Heart right ventricle (tissue), 16 donors: ENCODE measurements around the gene RINT1. TPM values are rescaled to one million over a fixed set of nuclear protein-coding genes. Genes with fewer than 3 reads are reported as not detected.

Source experiments
- ATAC-seq, 8 donors: fragments of 200-7000 bp; cut with Tn5 transposase; one replicate each; pipeline ENCODE4 v1.9.1; 2020; ENCODE audit warnings: mild to moderate bottlenecking in 8 of 8, moderate library complexity in 8 of 8, moderate number of reproducible peaks in 1 of 8
- DNase-seq, 2 donors: peaks; one replicate each; pipeline ENCODE4 v3.0.0-alpha.2; 2020
- H3K27ac ChIP-seq, 10 donors: fragments of 200-600 bp; sonication (generic) in 2 of 10; one replicate each; pipeline versions ENCODE4 v1.5.0 to v1.8.0; 2020 to 2022; ENCODE audit warnings: mild to moderate bottlenecking in 3 of 10
- H3K27me3 ChIP-seq, 7 donors: fragments of 200-600 bp; one replicate each; pipeline ENCODE4 v1.8.0; 2021 to 2022; ENCODE audit warnings: mild to moderate bottlenecking in 2 of 7
- H3K36me3 ChIP-seq, 9 donors: fragments of 200-600 bp; sonication (generic) in 1 of 9; one replicate each; pipeline versions ENCODE4 v1.5.0 to v1.8.0; 2020 to 2022; ENCODE audit warnings: mild to moderate bottlenecking in 2 of 9
- H3K4me1 ChIP-seq, 9 donors: fragments of 200-600 bp; sonication (generic) in 1 of 9; one replicate each; pipeline versions ENCODE4 v1.5.0 to v1.8.0; 2020 to 2022; ENCODE audit warnings: mild to moderate bottlenecking in 4 of 9
- H3K4me3 ChIP-seq, 10 donors: fragments of 200-600 bp; sonication (generic) in 2 of 10; one replicate each; pipeline versions ENCODE4 v1.5.0 to v1.8.0; 2020 to 2022; ENCODE audit warnings: mild to moderate bottlenecking in 7 of 10, moderate library complexity in 2 of 10
- H3K9me3 ChIP-seq, 11 donors: fragments of 200-600 bp in 10 of 11; sonication (generic) in 2 of 11; one replicate each; pipeline versions ENCODE4 v1.5.0 to v1.8.0; 2013 to 2022; ENCODE audit warnings: mild to moderate bottlenecking in 2 of 11, control low read depth in 1 of 11, moderate library complexity in 1 of 11
- WGBS, 2 donors: extraction: QIAGEN DNeasy Blood & Tissue Kit; methylation state at CpG; one replicate each; pipeline ENCODE4 v1.1.7; 2013; ENCODE audit warnings: inconsistent platforms in 1 of 2; 5-methylcytosine and 5-hydroxymethylcytosine counted together
- intact Hi-C, 10 donors: fragments of 100-400 bp; cut with DNase I; formaldehyde crosslinking; loops; one replicate each; pipeline versions ENCODE4 v1.11.1 to v1.14.2; 2022
- polyA plus RNA-seq, 2 donors: library from polyadenylated mRNA; stranded (reverse); fragments of 200-250 nt; gene quantifications; one replicate each; pipeline ENCODE4 v1.2.3, GENCODE V29; 2013
- total RNA-seq, 10 donors: library from RNA; stranded (reverse); fragmentation: NEBNext Ultra II Directional in 3 of 10; extraction: Animal tissue kit (Norgen Biotek cat#: 25700) in 3 of 10; gene quantifications; one replicate each; pipeline versions ENCODE4 v1.2.1 to v1.2.4, GENCODE V29; 2021 to 2023
- TF ChIP-seq, protein P1 (sequence below), 9 donors: fragments of 200-600 bp; sonication (generic) in 2 of 9; IDR thresholded peaks; one replicate each; pipeline versions ENCODE4 v1.5.0 to v1.8.0; 2021 to 2022; ENCODE audit warnings: antibody characterized with exemption in 9 of 9, mild to moderate bottlenecking in 5 of 9, moderate library complexity in 1 of 9
- donor health status: Arrhythmogenic right ventricular cardiomyopathy.
- donor health status: ischemic (EF 13 %, LVEDD 7.1; RV severe dilation, severe dysfunction).
- donor health status: healthy with polysubstance abuse.
- donor health status: DM: no; HTN: yes; CAD: no.
- donor health status: DM: no; HTN: no; CAD: no.
- donor health status: ischemic (EF 25% LVEDD 6.9; RV normal size, moderate dysfunction).
- donor health status: ischemic (EF 25% LVEDD 5.7; RV mildly dilated, moderate dysfunction).
- donor health status: healthy.
- donor health status: DM: yes; HTN: yes; CAD: no.
- donor health status: Ischemic cardiomyopathy.
- donor health status: ischemic (EF 35%, LVEDD 5.7; RV mildly dilated, moderate dysfunction).
- donor health status: nonischemic (EF 11% LVEDD 7.7; RV severe dilation, severe dysfunction).
- donor health status: DM: yes; HTN: yes; CAD: no.
- donor health status: PGD.
- donor health status: ischemic (EF 29% LVEDD 5.4; RV normal size, mild dysfunction).
- donor health status: nonischemic (EF 23%, LVEDD 6.1; RV moderate dilation, normal function).

RINT1 gene
- total and polyA plus RNA-seq, 12 donors, result 8.1 to 28.2 (median 13.1) TPM

DNA sequence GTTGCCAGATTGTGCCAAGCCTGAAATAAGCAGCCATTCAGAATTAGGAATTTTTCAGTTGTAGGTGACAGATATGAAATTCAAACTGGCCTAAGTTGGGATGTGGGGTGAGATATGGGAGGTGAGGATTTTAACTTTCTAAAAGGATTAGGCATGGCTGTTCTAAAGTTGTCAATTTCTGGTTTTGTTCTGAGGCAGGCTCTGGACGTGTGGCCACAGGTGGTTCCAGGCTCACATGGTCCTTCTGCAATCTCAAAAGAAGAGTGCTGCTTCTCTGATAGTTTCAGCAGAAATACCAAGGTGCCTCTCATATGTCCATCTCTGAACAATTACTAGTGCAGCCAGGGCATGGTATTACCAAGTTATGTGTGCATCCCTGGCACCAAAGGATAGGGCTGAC lies 27.9 kb downstream of the RINT1 start:
- Histone ChIP-seq H3K27ac (no peak overlapping the region), H3K9me3 (no peaks in the 10 kb centered on the region), H3K4me3 (no peak overlapping the region), H3K27me3 (no peaks in the 10 kb centered on the region), H3K36me3 (peaks cover 0 to 100% (median 46%) of the 10 kb centered on the region in 9 donors), H3K4me1 (no peaks in the 10 kb centered on the region)
- ATAC-seq, result no peak
- TF ChIP-seq, protein P1, sequence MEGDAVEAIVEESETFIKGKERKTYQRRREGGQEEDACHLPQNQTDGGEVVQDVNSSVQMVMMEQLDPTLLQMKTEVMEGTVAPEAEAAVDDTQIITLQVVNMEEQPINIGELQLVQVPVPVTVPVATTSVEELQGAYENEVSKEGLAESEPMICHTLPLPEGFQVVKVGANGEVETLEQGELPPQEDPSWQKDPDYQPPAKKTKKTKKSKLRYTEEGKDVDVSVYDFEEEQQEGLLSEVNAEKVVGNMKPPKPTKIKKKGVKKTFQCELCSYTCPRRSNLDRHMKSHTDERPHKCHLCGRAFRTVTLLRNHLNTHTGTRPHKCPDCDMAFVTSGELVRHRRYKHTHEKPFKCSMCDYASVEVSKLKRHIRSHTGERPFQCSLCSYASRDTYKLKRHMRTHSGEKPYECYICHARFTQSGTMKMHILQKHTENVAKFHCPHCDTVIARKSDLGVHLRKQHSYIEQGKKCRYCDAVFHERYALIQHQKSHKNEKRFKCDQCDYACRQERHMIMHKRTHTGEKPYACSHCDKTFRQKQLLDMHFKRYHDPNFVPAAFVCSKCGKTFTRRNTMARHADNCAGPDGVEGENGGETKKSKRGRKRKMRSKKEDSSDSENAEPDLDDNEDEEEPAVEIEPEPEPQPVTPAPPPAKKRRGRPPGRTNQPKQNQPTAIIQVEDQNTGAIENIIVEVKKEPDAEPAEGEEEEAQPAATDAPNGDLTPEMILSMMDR (IDR thresholded peaks at IDR 0.05), result no peak
- intact Hi-C loops, result no loop called here
- 93 to 94% methylated on average over 1 of the region's 1 CpG for WGBS, 2 donors
- DNase-seq, result no peak

DNA sequence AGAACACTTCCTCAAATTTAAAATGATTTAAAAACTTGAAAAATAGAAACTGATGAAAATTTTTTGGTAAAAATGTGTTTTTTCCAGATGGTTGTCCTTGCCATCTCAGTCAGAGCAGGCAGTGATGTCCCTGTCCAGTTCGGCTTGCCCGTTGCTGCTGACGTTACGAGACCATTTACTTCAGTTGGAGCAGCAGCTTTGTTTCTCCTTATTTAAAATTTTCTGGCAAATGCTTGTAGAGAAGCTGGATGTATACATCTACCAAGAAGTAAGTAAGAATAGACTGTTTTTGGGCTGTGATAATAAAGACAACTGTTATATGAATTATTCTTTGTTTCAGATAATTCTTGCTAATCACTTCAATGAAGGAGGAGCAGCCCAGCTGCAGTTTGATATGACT lies 33.2 kb downstream of the RINT1 start:
- Histone ChIP-seq H3K27ac (no peak overlapping the region), H3K4me3 (no peak overlapping the region), H3K36me3 (peaks cover 0 to 98% (median 52%) of the 10 kb centered on the region in 9 donors), H3K4me1 (no peaks in the 10 kb centered on the region), H3K9me3 (no peaks in the 10 kb centered on the region), H3K27me3 (no peaks in the 10 kb centered on the region)
- WGBS, 2 donors, result 97% methylated on average over 4 of the region's 4 CpGs
- no peak for ATAC-seq
- TF ChIP-seq, protein P1 (IDR thresholded peaks at IDR 0.05), result no peak
- DNase-seq, result no peak
- intact Hi-C loops, result no loop called here

DNA sequence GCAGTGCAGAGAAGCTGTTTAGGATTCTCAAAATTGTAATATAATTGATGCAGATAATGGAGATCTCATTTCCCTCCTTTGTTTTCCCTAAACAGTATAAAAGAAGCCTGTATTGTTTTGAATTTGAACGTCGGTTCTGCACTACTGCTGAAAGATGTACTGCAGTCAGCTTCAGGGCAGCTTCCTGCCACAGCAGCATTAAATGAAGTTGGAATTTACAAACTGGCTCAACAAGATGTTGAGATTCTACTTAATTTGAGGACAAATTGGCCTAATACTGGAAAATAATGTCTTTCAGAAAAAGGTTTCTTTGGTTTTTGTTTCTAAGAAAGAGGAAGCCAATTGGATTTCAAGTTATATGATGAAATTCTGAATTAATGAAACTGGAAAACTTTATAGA lies 35.0 kb downstream of the RINT1 start:
- Histone ChIP-seq H3K4me3 (no peak overlapping the region), H3K27me3 (no peaks in the 10 kb centered on the region), H3K36me3 (peaks cover 0 to 80% (median 47%) of the 10 kb centered on the region in 9 donors), H3K4me1 (no peaks in the 10 kb centered on the region), H3K9me3 (no peaks in the 10 kb centered on the region), H3K27ac (no peak overlapping the region)
- no peak for DNase-seq
- ATAC-seq, result no peak
- WGBS, 2 donors, result 66 to 69% methylated on average over 2 of the region's 2 CpGs
- TF ChIP-seq, protein P1 (IDR thresholded peaks at IDR 0.05), result no peak
- intact Hi-C loops, result no loop called here

DNA sequence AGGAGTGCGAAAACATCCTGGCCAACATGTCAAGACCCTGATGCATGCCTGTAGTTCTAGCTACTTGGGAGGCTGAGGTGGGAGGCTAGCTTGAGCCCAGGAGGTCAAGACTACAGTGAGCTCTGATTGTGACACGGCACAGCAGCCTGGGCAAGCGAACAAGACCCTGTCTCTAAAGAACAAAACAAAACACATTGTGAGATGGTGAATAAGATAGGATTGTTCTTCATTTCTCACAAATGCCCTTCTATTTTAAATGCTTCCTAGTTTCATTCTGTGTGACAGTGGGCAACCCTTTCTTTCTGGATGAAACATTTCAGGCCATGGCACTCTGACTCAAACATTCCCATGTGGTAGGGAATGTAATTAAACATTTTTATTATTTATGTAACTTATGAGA lies 35.8 kb downstream of the RINT1 start:
- no peaks in the 10 kb centered on the region for H3K4me1 ChIP-seq
- H3K27me3 ChIP-seq, result no peaks in the 10 kb centered on the region
- no peak overlapping the region for H3K4me3 ChIP-seq
- no peak for DNase-seq
- intact Hi-C loops, result no loop called here
- TF ChIP-seq, protein P1 (IDR thresholded peaks at IDR 0.05), result no peak
- H3K36me3 ChIP-seq, result peaks cover 0 to 72% (median 43%) of the 10 kb centered on the region in 9 donors
- no peaks in the 10 kb centered on the region for H3K9me3 ChIP-seq
- H3K27ac ChIP-seq, result no peak overlapping the region
- ATAC-seq, result no peak
- WGBS, 2 donors, result 92 to 96% methylated on average over 3 of the region's 3 CpGs
